Mucosa of gallbladder (tissue), 1 donor: ENCODE results near the gene KLF6. TPM values are rescaled to one million over a fixed set of nuclear protein-coding genes. Genes with fewer than 3 reads are reported as not detected.
"Not testable (repeated sequence)": the region's sequence is repeated elsewhere in the genome, so short reads cannot be mapped to it uniquely, and the experiment has no call there.

Source experiments
- DNase-seq: peaks from one replicate; pipeline ENCODE4 v3.0.0-alpha.2; 2020; ENCODE audit warnings: low spot score
- total RNA-seq: library from RNA; stranded (reverse); gene quantifications from one replicate; pipeline ENCODE4 v1.2.1, GENCODE V29; 2021
- donor health status: DM: no; HTN: no; CAD: no.

The KLF6 gene
- total RNA-seq, 1 donor from 2014 or later = 165 TPM

GRCh38 chr10:3757250-3757637 is 27.8 kb downstream of the KLF6 start:
- DNase-seq = peak; percentile 6

GRCh38 chr10:3756360-3756740 is 28.7 kb downstream of the KLF6 start:
- DNase-seq = no peak

- no peak for DNase-seq
Observed at GRCh38 chr10:3755440-3756359, 29.3 kb downstream of the KLF6 start.

GRCh38 chr10:3754727-3755439 is 30.1 kb downstream of the KLF6 start:
- peak; percentile 59 for DNase-seq

GRCh38 chr10:3750854-3751253 is 34.2 kb downstream of the KLF6 start:
- no peak for DNase-seq

GRCh38 chr10:3750006-3750816 is 34.8 kb downstream of the KLF6 start:
- no peak for DNase-seq

GRCh38 chr10:3749600-3749999 is 35.4 kb downstream of the KLF6 start:
- DNase-seq = no peak

GRCh38 chr10:3749011-3749410 is 36.0 kb downstream of the KLF6 start:
- no peak for DNase-seq

GRCh38 chr10:3748484-3748883 is 36.5 kb downstream of the KLF6 start:
- DNase-seq = no peak

- DNase-seq = no peak
Observed at GRCh38 chr10:3747984-3748383, 37.0 kb downstream of the KLF6 start.

GRCh38 chr10:3747248-3747960 is 37.6 kb downstream of the KLF6 start:
- no peak for DNase-seq

- DNase-seq = no peak
Observed at GRCh38 chr10:3746634-3747033, 38.4 kb downstream of the KLF6 start.

- DNase-seq = no peak
Observed at GRCh38 chr10:3745521-3745920, 39.5 kb downstream of the KLF6 start.

- DNase-seq = no peak
Observed at GRCh38 chr10:3741688-3742461, 43.1 kb downstream of the KLF6 start.

- no peak for DNase-seq
Observed at GRCh38 chr10:3740157-3740871, 44.7 kb downstream of the KLF6 start.

GRCh38 chr10:3738855-3739350 is 46.1 kb downstream of the KLF6 start:
- no peak for DNase-seq

GRCh38 chr10:3737864-3738263 is 47.1 kb downstream of the KLF6 start:
- DNase-seq = no peak

- no peak for DNase-seq
Observed at GRCh38 chr10:3735175-3735574, 49.8 kb downstream of the KLF6 start.

GRCh38 chr10:3734111-3734510 is 50.9 kb downstream of the KLF6 start:
- no peak for DNase-seq

GRCh38 chr10:3732183-3732582 is 52.8 kb downstream of the KLF6 start:
- DNase-seq = not testable (repeated sequence)
